Astrocyte of the hippocampus (primary cell): ENCODE measurements around the gene KRTAP10-4.
"Not testable (repeated sequence)": the region's sequence is repeated elsewhere in the genome, so short reads cannot be mapped to it uniquely, and the experiment has no call there.

ENCODE experiments used
- DNase-seq: peaks from one replicate; pipeline ENCODE4 v3.0.0; 2011; ENCODE audit warnings: low read depth, low spot score

The KRTAP10-4 gene

GRCh38 chr21:44578371-44579055 is 5.0 kb downstream of the KRTAP10-4 start:
- DNase-seq = no peak

GRCh38 chr21:44579056-44579832 is 5.7 kb downstream of the KRTAP10-4 start:
- DNase-seq = no peak

GRCh38 chr21:44579833-44580144 is 6.3 kb downstream of the KRTAP10-4 start:
- no peak for DNase-seq

- DNase-seq = not testable (repeated sequence)
Measured at GRCh38 chr21:44580231-44580821, 6.8 kb downstream of the KRTAP10-4 start, which contains the start of gene KRTAP10-5. KRTAP10-5 (minus strand) TSS chr21:44580604; CDS start chr21:44580578, 26 bp downstream.

- no peak for DNase-seq
Measured at GRCh38 chr21:44581158-44581557, 7.6 kb downstream of the KRTAP10-4 start.

GRCh38 chr21:44582055-44582454 is 8.5 kb downstream of the KRTAP10-4 start:
- no peak for DNase-seq

- DNase-seq = no peak
Measured at GRCh38 chr21:44583089-44583799, 9.7 kb downstream of the KRTAP10-4 start.

- no peak for DNase-seq
Measured at GRCh38 chr21:44583800-44584147, 10.2 kb downstream of the KRTAP10-4 start.

GRCh38 chr21:44585892-44586291 is 12.4 kb downstream of the KRTAP10-4 start:
- no peak for DNase-seq

GRCh38 chr21:44589094-44589493 is 15.6 kb downstream of the KRTAP10-4 start:
- no peak for DNase-seq

GRCh38 chr21:44589586-44590305 is 16.2 kb downstream of the KRTAP10-4 start:
- DNase-seq = no peak

GRCh38 chr21:44590311-44590721 is 16.8 kb downstream of the KRTAP10-4 start:
- no peak for DNase-seq

- not testable (repeated sequence) for DNase-seq
Measured at GRCh38 chr21:44590897-44591800, 17.6 kb downstream of the KRTAP10-4 start.

- not testable (repeated sequence) for DNase-seq
Measured at GRCh38 chr21:44591801-44592130, 18.2 kb downstream of the KRTAP10-4 start.

GRCh38 chr21:44592446-44593311 is 19.1 kb downstream of the KRTAP10-4 start, which contains the start of gene KRTAP10-6:
KRTAP10-6 (minus strand) TSS chr21:44592505; CDS start chr21:44592484, 21 bp downstream.
- no peak for DNase-seq

- no peak for DNase-seq
Measured at GRCh38 chr21:44593598-44594405, 20.3 kb downstream of the KRTAP10-4 start.

GRCh38 chr21:44594406-44594916 is 20.9 kb downstream of the KRTAP10-4 start:
- DNase-seq = no peak

GRCh38 chr21:44595524-44595923 is 22.0 kb downstream of the KRTAP10-4 start:
- DNase-seq = no peak
